Stimulated activated CD4-positive, alpha-beta T cell treated with anti-CD3 and anti-CD28 coated beads, Interleukin-12 subunit alpha, Interleukin-12 subunit beta, amount 100 ng/mL, for 4 hours (primary cell): ENCODE measurements around the gene EID2.

Experiments used
- DNase-seq: peaks from one replicate; pipeline ENCODE4 v3.0.0-alpha.2; 2020

EID2 gene

GRCh38 chr19:39500543-39500942 lies 39.4 kb downstream of the EID2 start:
- no peak for DNase-seq

GRCh38 chr19:39499932-39500331 lies 40.0 kb downstream of the EID2 start:
- no peak for DNase-seq

- no peak for DNase-seq
Measured at GRCh38 chr19:39498798-39499642, 40.9 kb downstream of the EID2 start, which contains the start of gene DLL3. DLL3 (plus strand) TSS chr19:39498947; CDS start chr19:39498975, 28 bp downstream.

GRCh38 chr19:39497996-39498797 lies 41.8 kb downstream of the EID2 start:
- DNase-seq, result no peak

GRCh38 chr19:39497701-39497995 lies 42.3 kb downstream of the EID2 start:
- no peak for DNase-seq

- no peak for DNase-seq
Measured at GRCh38 chr19:39496063-39496462, 43.9 kb downstream of the EID2 start.

- DNase-seq, result no peak
Measured at GRCh38 chr19:39494661-39495060, 45.3 kb downstream of the EID2 start.

GRCh38 chr19:39492788-39493187 lies 47.2 kb downstream of the EID2 start:
- DNase-seq, result no peak

GRCh38 chr19:39492225-39492624 lies 47.7 kb downstream of the EID2 start:
- no peak for DNase-seq

GRCh38 chr19:39489756-39490155 lies 50.2 kb downstream of the EID2 start:
- no peak for DNase-seq
